ENCODE data around the gene CCT6A.

GRCh38 chr7:56086761-56087160 is 35.2 kb downstream of the CCT6A start:
- no peak for TF ChIP-seq POLR2A (IDR thresholded peaks at IDR 0.05; ENCODE audit: low read length)
- no peak for TF ChIP-seq GATA1 (IDR thresholded peaks at IDR 0.05; ENCODE audit: low read depth, low read length)
